GM12892 (cell line): ENCODE data around the gene IQCK.

Experiments
- POLR2A ChIP-seq: IDR thresholded peaks from 2 replicates; pipeline ENCODE4 v1.6.1; 2011; ENCODE audit warnings: low read depth, low read length, control low read depth
- POLR2AphosphoS5 ChIP-seq: IDR thresholded peaks from 2 replicates; pipeline ENCODE4 v1.6.1; 2011; ENCODE audit warnings: low read depth, low read length, control low read depth
- TAF1 ChIP-seq: IDR thresholded peaks from 2 replicates; pipeline ENCODE4 v1.6.1; 2011; ENCODE audit warnings: low read depth, mild to moderate bottlenecking, control low read depth, low read length, borderline replicate concordance

- TF ChIP-seq POLR2A, result no peak
- TF ChIP-seq POLR2AphosphoS5, result no peak
- TF ChIP-seq TAF1, result no peak
Observed at GRCh38 chr16:19751478-19752385, 33.7 kb downstream of the IQCK start.
